ENCODE data around the gene TRABD2B. TPM values are rescaled to one million over a fixed set of nuclear protein-coding genes. Genes with fewer than 3 reads are reported as not detected.

The TRABD2B gene
- total RNA-seq, 1 experiment from 2014 or later, result 0.96 TPM

DNA sequence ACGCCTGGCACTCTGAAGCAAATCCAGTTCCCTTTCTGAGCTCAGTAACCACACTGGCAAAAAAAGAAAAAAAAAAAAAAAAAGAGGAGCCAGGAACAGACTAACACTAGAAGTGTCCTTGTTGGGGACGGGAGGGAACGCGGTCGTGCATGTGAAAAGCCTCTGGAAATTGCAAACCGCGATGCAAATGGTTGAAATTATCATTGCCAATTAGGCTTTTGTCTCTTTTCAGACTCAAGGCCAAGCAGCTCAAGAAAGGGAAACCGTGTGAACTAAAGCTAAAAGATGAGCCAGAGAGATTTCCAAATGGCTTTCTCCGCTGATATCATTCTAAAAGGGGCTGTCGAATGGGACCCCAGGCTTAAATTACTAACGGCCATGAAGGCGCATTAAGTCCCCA is 13.5 kb downstream of the TRABD2B start:
- CTCF ChIA-PET, result interaction anchor here (0.6 to 3.0 kb wide), 2 partner anchors 14 to 1419 kb away, joined by 4 to 11 read pairs; partner anchors contain the start of gene TRABD2B
- no peaks in the 10 kb centered on the region for H3K27me3 Mint-ChIP-seq (ENCODE audit: insufficient read depth, unreplicated experiment)

DNA sequence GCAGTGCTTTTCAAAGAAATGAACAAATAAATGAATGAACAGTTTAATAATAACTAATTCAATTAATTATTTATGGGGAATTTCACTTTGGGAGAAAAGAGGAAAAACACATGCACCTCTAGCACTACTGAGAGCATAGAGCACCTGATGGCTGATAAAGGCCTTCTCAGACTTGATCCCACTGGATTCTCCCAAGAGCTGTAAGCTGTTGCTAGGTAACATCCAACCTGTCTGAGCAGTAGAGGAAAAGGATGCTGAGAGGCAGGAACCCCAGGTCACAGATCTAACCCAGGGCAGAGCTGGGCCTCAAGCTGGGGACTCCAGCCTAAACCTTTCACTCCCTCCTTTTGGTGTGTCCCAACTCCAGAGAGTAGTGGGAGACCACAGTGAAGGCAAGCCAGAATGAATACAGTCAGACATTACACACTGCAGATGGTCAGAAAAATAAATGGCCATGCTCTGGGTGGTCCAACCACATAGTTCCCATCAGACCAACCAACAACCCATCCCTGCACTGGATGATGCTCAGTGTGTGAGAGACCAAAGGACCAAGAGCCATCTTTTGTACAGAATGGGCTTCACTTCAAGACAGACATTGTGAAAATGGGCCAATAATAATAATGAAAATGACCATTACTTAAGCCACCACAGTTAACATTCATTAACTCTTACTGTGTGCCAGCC is 15.4 kb downstream of the TRABD2B start:
- ChIA-PET CTCF (interaction anchor here (0.8 kb wide), 1 partner anchor 67 kb away, joined by 3 read pairs; no protein-coding TSS in a partner anchor), POLR2A (no interaction called here)
- no peaks in the 10 kb centered on the region for H3K9me3 Mint-ChIP-seq (ENCODE audit: unreplicated experiment)
- DNase-seq (ENCODE audit: unreplicated experiment), result no peak
- TF ChIP-seq, protein P1, sequence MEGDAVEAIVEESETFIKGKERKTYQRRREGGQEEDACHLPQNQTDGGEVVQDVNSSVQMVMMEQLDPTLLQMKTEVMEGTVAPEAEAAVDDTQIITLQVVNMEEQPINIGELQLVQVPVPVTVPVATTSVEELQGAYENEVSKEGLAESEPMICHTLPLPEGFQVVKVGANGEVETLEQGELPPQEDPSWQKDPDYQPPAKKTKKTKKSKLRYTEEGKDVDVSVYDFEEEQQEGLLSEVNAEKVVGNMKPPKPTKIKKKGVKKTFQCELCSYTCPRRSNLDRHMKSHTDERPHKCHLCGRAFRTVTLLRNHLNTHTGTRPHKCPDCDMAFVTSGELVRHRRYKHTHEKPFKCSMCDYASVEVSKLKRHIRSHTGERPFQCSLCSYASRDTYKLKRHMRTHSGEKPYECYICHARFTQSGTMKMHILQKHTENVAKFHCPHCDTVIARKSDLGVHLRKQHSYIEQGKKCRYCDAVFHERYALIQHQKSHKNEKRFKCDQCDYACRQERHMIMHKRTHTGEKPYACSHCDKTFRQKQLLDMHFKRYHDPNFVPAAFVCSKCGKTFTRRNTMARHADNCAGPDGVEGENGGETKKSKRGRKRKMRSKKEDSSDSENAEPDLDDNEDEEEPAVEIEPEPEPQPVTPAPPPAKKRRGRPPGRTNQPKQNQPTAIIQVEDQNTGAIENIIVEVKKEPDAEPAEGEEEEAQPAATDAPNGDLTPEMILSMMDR (IDR thresholded peaks at IDR 0.05; ENCODE audit: unreplicated experiment), result no peak
- intact Hi-C loops (cut with micrococcal nuclease), result no loop called here
- no peaks in the 10 kb centered on the region for H3K36me3 Mint-ChIP-seq (ENCODE audit: insufficient read depth, unreplicated experiment)
- no peak overlapping the region for H3K4me3 Mint-ChIP-seq (ENCODE audit: unreplicated experiment)
- BruUV-seq (replicated peaks), result no TSS peak
- H3K27me3 Mint-ChIP-seq (ENCODE audit: insufficient read depth, unreplicated experiment), result no peaks in the 10 kb centered on the region
- no peaks in the 10 kb centered on the region for H3K4me1 Mint-ChIP-seq (ENCODE audit: insufficient read depth, unreplicated experiment)
- no peak overlapping the region for H3K27ac Mint-ChIP-seq (ENCODE audit: low read depth, unreplicated experiment)

More for the DNA sequence above, 13.5 kb downstream of the TRABD2B start:
- Mint-ChIP-seq H3K4me3 (ENCODE audit: unreplicated experiment) (no peak overlapping the region), H3K36me3 (ENCODE audit: insufficient read depth, unreplicated experiment) (no peaks in the 10 kb centered on the region), H3K27ac (ENCODE audit: low read depth, unreplicated experiment) (no peak overlapping the region), H3K9me3 (ENCODE audit: unreplicated experiment) (no peaks in the 10 kb centered on the region), H3K4me1 (ENCODE audit: insufficient read depth, unreplicated experiment) (no peaks in the 10 kb centered on the region)
- intact Hi-C loops (cut with micrococcal nuclease), result no loop called here
- POLR2A ChIA-PET, result interaction anchor here (0.6 to 1.1 kb wide), 2 partner anchors 113 to 207 kb away, joined by 3 to 4 read pairs; no protein-coding TSS in a partner anchor
- TF ChIP-seq, protein P1 (IDR thresholded peaks at IDR 0.05; ENCODE audit: unreplicated experiment), result no peak
- no TSS peak for BruUV-seq (replicated peaks)
- DNase-seq (ENCODE audit: unreplicated experiment), result no peak

DNA sequence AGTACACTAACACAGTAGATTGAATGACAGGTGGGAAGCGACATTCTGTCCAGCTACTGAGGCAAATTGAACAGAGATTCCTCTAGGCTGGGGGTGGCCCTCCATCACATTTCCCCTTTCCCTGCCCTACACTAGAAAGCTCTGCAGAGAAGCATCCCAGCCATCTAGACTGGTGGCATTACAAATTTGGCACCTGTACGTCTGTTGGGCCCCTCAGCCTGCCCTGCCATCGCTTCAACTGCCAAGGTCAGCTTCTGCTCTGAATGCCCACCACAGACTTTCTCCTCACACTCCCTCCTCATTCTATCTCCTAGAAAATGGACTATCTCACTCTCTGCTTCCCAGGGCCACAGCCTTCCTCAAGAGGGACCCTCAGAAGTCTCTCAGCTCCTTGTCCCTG is 16.7 kb downstream of the TRABD2B start:
- intact Hi-C loops (cut with micrococcal nuclease), result no loop called here
- no peaks in the 10 kb centered on the region for H3K27me3 Mint-ChIP-seq (ENCODE audit: insufficient read depth, unreplicated experiment)
- no peak overlapping the region for H3K27ac Mint-ChIP-seq (ENCODE audit: low read depth, unreplicated experiment)
- CTCF ChIA-PET, result interaction anchor here (0.9 to 1.2 kb wide), 2 partner anchors 41 to 275 kb away, joined by 3 read pairs; no protein-coding TSS in a partner anchor
- H3K4me1 Mint-ChIP-seq (ENCODE audit: insufficient read depth, unreplicated experiment), result no peaks in the 10 kb centered on the region
- BruUV-seq (replicated peaks), result no TSS peak
- DNase-seq (ENCODE audit: unreplicated experiment), result no peak
- no peaks in the 10 kb centered on the region for H3K36me3 Mint-ChIP-seq (ENCODE audit: insufficient read depth, unreplicated experiment)
- POLR2A ChIA-PET, result no interaction called here
- no peak overlapping the region for H3K4me3 Mint-ChIP-seq (ENCODE audit: unreplicated experiment)
- TF ChIP-seq, protein P1 (IDR thresholded peaks at IDR 0.05; ENCODE audit: unreplicated experiment), result no peak
- no peaks in the 10 kb centered on the region for H3K9me3 Mint-ChIP-seq (ENCODE audit: unreplicated experiment)

DNA sequence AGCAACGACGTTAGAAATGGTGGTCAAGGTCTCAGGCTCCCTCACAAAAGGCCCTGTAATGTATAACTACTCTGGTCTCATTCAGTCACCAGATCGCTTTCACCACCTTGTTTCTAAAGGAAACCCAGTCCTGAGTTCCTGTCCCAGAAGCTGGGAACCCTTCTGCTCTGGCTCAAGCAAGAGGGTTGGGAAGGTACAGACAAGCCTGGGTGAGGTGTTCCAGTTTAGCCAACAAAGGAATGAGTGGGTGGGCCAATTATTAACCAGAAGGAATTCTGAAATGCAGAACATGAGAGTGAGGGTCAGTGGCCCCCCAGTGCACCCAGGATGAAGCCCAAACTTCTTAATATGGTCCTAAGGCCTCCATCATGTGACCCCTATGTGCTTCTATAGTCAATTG is 17.5 kb downstream of the TRABD2B start:
- no peaks in the 10 kb centered on the region for H3K27me3 Mint-ChIP-seq (ENCODE audit: insufficient read depth, unreplicated experiment)
- DNase-seq (ENCODE audit: unreplicated experiment), result no peak
- ChIA-PET POLR2A (no interaction called here), CTCF (interaction anchor here (1.1 kb wide), 1 partner anchor 82 kb away, joined by 5 read pairs; no protein-coding TSS in a partner anchor)
- no TSS peak for BruUV-seq (replicated peaks)
- no peaks in the 10 kb centered on the region for H3K9me3 Mint-ChIP-seq (ENCODE audit: unreplicated experiment)
- TF ChIP-seq, protein P1 (IDR thresholded peaks at IDR 0.05; ENCODE audit: unreplicated experiment), result no peak
- intact Hi-C loops (cut with micrococcal nuclease), result no loop called here
- no peak overlapping the region for H3K27ac Mint-ChIP-seq (ENCODE audit: low read depth, unreplicated experiment)
- no peak overlapping the region for H3K4me3 Mint-ChIP-seq (ENCODE audit: unreplicated experiment)
- H3K36me3 Mint-ChIP-seq (ENCODE audit: insufficient read depth, unreplicated experiment), result no peaks in the 10 kb centered on the region
- no peaks in the 10 kb centered on the region for H3K4me1 Mint-ChIP-seq (ENCODE audit: insufficient read depth, unreplicated experiment)
